Fibroblast of the aortic adventitia (primary cell): ENCODE measurements around the gene PIBF1. TPM values are rescaled to one million over a fixed set of nuclear protein-coding genes. Genes with fewer than 3 reads are reported as not detected.

ENCODE experiments used
- DNase-seq: peaks from one replicate; pipeline ENCODE4 v3.0.0-alpha.2; 2010; ENCODE audit warnings: low read depth
- H3K4me3 ChIP-seq: 2 replicates; pipeline ENCODE4 v1.5.1; 2011; ENCODE audit warnings: low read depth, mild to moderate bottlenecking, control low read depth, low read length, moderate library complexity
- total RNA-seq: library from RNA; depleted of rRNA; stranded (reverse); fragments of >200 nt; gene quantifications from 2 replicates; pipeline ENCODE4 v1.2.3, GENCODE V29; 2012; ENCODE audit warnings: low replicate concordance
- TF ChIP-seq, protein P1 (sequence below): IDR thresholded peaks from 2 replicates; pipeline ENCODE4 v1.5.1; 2011; ENCODE audit warnings: mild to moderate bottlenecking, low read length, control low read depth, inconsistent platforms; ENCODE audit not compliant: insufficient read depth

Gene PIBF1
- total RNA-seq, 1 donor: 31.6 TPM

DNA sequence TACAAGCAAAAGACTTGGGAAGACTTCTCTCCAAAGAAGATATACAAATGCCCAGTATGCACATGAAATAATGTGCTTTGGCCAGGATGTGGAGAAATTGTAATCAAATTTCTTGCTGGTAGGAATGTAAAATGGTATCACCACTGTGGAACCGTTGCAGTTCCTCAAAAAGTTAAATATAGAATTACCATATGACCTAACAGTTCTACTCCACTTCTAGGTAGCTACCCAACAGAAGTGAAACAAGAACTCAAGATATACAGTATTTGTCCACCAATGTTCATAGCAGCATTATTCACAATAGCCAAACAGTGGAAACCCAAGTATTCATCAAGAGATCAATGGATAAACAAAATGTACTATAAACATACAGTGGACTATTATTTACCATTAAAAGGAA is 181.8 kb downstream of the PIBF1 start:
- DNase-seq: no peak
- TF ChIP-seq, protein P1, sequence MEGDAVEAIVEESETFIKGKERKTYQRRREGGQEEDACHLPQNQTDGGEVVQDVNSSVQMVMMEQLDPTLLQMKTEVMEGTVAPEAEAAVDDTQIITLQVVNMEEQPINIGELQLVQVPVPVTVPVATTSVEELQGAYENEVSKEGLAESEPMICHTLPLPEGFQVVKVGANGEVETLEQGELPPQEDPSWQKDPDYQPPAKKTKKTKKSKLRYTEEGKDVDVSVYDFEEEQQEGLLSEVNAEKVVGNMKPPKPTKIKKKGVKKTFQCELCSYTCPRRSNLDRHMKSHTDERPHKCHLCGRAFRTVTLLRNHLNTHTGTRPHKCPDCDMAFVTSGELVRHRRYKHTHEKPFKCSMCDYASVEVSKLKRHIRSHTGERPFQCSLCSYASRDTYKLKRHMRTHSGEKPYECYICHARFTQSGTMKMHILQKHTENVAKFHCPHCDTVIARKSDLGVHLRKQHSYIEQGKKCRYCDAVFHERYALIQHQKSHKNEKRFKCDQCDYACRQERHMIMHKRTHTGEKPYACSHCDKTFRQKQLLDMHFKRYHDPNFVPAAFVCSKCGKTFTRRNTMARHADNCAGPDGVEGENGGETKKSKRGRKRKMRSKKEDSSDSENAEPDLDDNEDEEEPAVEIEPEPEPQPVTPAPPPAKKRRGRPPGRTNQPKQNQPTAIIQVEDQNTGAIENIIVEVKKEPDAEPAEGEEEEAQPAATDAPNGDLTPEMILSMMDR: no peak
- H3K4me3 ChIP-seq: no peak overlapping the region

DNA sequence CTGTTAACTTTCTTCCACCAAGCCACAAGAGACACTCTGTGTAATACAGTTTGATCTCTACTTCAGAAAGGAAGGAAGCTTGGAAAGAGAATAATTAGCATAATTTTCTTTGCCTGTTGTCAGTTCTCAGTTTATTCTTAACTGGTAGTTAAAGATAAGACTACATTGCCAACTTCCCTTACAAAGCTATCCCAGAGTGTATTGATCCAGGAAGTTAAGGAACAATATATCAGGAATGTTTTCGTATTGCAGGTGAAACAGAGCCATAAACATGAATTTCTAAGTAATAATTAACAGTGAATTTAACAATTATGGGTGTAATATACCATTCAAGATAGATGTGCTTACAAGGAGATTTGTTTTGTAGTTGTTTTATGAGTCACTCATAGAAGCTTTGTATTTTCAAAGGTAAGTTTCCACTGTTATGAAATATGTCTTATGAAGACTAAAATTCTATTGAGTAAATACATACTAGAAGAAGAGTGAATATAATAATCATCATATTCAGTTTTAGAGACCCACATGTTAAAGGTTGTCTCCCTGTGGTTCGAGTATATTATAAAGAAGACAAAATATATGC is 188.5 kb downstream of the PIBF1 start:
- no peak for DNase-seq
- TF ChIP-seq, protein P1: no peak
- no peak overlapping the region for H3K4me3 ChIP-seq

DNA sequence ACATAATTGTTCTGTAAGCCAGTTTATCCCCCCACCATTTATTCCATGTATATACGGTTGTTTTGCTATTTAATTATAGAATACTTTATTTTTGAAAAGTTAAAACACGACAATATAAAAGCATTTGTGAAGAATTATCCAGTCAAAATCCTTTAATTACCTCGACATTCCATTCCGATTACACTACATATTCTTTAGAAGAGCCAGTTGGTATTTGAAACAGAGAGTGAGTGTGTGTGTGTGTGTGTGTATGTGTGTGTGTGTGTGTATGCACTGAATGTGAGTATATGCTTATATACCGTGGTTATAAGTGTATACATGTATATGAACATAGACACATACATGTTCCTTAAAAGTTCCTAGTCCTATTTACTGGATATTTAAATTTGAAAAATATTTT is 189.0 kb downstream of the PIBF1 start:
- TF ChIP-seq, protein P1: no peak
- DNase-seq: peak; percentile 17

DNA sequence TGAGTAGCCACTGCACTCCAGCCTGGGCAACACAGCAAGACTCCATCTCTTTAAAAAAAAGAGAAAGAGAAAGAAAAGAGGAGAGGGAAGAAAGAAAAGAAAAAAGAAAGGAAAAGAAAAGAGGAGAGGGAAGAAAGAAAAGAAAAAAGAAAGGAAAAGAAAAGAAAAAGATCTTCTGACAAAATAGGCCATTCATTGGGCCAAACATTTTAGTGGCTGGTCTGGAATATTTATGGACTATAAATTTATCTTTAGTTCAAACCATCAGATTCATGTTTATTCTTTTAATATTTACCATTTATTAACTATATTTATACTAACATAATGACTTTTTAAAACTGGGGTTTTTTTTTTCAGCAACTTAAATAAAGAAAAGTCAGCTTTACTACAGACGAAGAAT is 191.3 kb downstream of the PIBF1 start:
- no peak overlapping the region for H3K4me3 ChIP-seq
- TF ChIP-seq, protein P1: no peak
- DNase-seq: no peak

More for the DNA sequence above, 189.0 kb downstream of the PIBF1 start:
- no peak overlapping the region for H3K4me3 ChIP-seq

- H3K4me3 ChIP-seq: no peak overlapping the region
- DNase-seq: peak; percentile 78
- TF ChIP-seq, protein P1: no peak
These were observed 201.3 kb downstream of the PIBF1 start for GRCh38 chr13:72983085-72983768.

DNA sequence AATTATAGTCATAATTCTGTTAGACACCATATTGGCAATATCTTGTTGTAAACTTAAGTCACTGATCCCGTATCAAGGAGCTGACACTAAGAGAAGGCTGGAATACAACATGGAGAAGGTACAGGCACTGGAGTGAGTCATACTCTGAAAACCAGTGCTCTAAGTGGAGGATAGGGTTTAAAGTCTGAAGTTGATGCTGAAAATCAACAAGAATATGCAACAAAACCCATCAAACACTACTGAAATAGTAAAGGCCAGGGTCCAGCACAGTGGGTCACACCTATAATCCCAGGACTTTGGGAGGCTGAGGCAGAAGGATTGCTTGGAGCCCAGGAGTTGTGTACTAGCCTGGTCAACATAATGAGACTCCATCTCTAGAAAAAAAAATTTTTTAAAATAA is 203.7 kb downstream of the PIBF1 start:
- no peak overlapping the region for H3K4me3 ChIP-seq
- TF ChIP-seq, protein P1: no peak
- DNase-seq: no peak
